ENCODE data around the gene PFAS. TPM values are rescaled to one million over a fixed set of nuclear protein-coding genes. Genes with fewer than 3 reads are reported as not detected.

Gene PFAS
- total and polyA plus RNA-seq, 10 of the 15 experiments (the other 5 are each of a cell fraction or from before 2014, with no cell fraction given): 13.9 to 122 (median 47.2) TPM

DNA sequence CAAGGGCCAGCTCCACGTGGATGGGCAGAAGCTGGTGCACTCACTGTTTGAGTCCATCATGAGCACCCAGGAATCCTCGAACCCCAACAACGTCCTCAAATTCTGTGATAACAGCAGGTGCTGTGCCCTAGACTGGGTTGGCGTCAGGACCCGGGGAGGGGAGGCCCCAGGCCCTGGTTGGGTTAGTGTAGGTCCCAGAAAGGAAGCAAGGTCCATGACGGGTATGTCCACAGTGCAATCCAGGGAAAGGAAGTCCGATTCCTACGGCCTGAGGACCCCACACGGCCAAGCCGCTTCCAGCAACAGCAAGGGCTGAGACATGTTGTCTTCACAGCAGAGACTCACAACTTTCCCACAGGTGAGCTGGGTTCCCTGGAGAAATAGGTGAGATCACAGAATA lies 7.2 kb downstream of the PFAS start:
- intact Hi-C loops (cut with micrococcal nuclease; ENCODE audit: unreplicated experiment): no loop called here
- 90% methylated on average over 10 of the region's 10 CpGs for WGBS (ENCODE audit: insufficient coverage, insufficient replicate concordance, low lambda C conversion rate, missing lambda C conversion rate)
- RAD21 ChIA-PET (ENCODE audit: unreplicated experiment): no interaction called here

More for the DNA sequence above, 7.2 kb downstream of the PFAS start:
- no peak overlapping the region for H3K4me2 ChIP-seq (ENCODE audit: control insufficient read depth, insufficient read depth)
- ATAC-seq (no peak), FAIRE-seq (no peak), DNase-seq (ENCODE audit: low read depth, low spot score) (no peak)
- no peaks in the 10 kb centered on the region for H4K20me1 ChIP-seq (ENCODE audit: control insufficient read depth, insufficient read depth)
- SMC1A ChIA-PET (ENCODE audit: uncharacterized antibody, unreplicated experiment): no interaction called here
- H3K4me1 ChIP-seq (ENCODE audit: control insufficient read depth, insufficient read depth, low read length): no peaks in the 10 kb centered on the region
- no peak overlapping the region for H3K27ac ChIP-seq (ENCODE audit: control insufficient read depth, insufficient read depth)
- TSS peak; percentile 56 for BruUV-seq (replicated peaks)
- H3K79me2 ChIP-seq (ENCODE audit: control insufficient read depth, insufficient read depth, low read length): peaks cover 9% of the 10 kb centered on the region
- CTCF ChIA-PET: interaction anchor here (0.6 to 1.3 kb wide), 2 partner anchors 39 to 45 kb away, joined by 3 to 4 read pairs; partner anchors contain the start of gene SLC25A35
- TF ChIP-seq SUZ12 (IDR thresholded peaks at IDR 0.05; ENCODE audit: unreplicated experiment) (no peak), ASH2L (IDR thresholded peaks at IDR 0.05; ENCODE audit: borderline replicate concordance, low read depth) (no peak), STAT3 (IDR thresholded peaks at IDR 0.05; ENCODE audit: low read depth, low read length) (no peak), NBN (IDR thresholded peaks at IDR 0.05) (no peak), BHLHE40 (IDR thresholded peaks at IDR 0.05; ENCODE audit: borderline replicate concordance in 1 of 2, low read depth in 2 of 2, low read length in 1 of 2) (no peak), GABPA (IDR thresholded peaks at IDR 0.05; ENCODE audit: low read depth) (no peak), MEF2B (IDR thresholded peaks at IDR 0.05; ENCODE audit: partially characterized antibody, poor library complexity, severe bottlenecking) (no peak), STAT1 (conservative IDR thresholded peaks at IDR 0.05) (no peak), BRCA1 (IDR thresholded peaks at IDR 0.05; ENCODE audit: low read depth, low read length) (no peak), SUPT20H (IDR thresholded peaks at IDR 0.05; ENCODE audit: borderline replicate concordance, control insufficient read depth, low read depth, low read length) (no peak), JUND (IDR thresholded peaks at IDR 0.05; ENCODE audit: low read depth, low read length) (no peak), ESRRA (IDR thresholded peaks at IDR 0.05; ENCODE audit: low read length) (no peak), POLR2AphosphoS5 (IDR thresholded peaks at IDR 0.05; ENCODE audit: low read length) (no peak), ZNF207 (IDR thresholded peaks at IDR 0.05; ENCODE audit: borderline replicate concordance) (no peak), YBX1 (IDR thresholded peaks at IDR 0.05) (no peak), RAD21 (IDR thresholded peaks at IDR 0.05; ENCODE audit: insufficient read depth, low read depth, low read length) (no peak), ZZZ3 (IDR thresholded peaks at IDR 0.05; ENCODE audit: control insufficient read depth, insufficient read length, low read depth) (no peak), MYC (IDR thresholded peaks at IDR 0.05; ENCODE audit: insufficient read depth, insufficient read length, insufficient replicate concordance, low read length, severe bottlenecking) (no peak)
- TF ChIP-seq, protein P1, sequence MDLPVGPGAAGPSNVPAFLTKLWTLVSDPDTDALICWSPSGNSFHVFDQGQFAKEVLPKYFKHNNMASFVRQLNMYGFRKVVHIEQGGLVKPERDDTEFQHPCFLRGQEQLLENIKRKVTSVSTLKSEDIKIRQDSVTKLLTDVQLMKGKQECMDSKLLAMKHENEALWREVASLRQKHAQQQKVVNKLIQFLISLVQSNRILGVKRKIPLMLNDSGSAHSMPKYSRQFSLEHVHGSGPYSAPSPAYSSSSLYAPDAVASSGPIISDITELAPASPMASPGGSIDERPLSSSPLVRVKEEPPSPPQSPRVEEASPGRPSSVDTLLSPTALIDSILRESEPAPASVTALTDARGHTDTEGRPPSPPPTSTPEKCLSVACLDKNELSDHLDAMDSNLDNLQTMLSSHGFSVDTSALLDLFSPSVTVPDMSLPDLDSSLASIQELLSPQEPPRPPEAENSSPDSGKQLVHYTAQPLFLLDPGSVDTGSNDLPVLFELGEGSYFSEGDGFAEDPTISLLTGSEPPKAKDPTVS (IDR thresholded peaks at IDR 0.05; ENCODE audit: low read depth, low read length): no peak
- peaks cover 19 to 23% of the 10 kb centered on the region in 2 experiments for H3K36me3 ChIP-seq (ENCODE audit: control insufficient read depth in 2 of 2, insufficient read depth in 2 of 2, low read length in 1 of 2)
- H3K27me3 ChIP-seq (replicated peaks in 1 of 2; ENCODE audit: control insufficient read depth in 2 of 2, insufficient read depth in 2 of 2, low read length in 1 of 2): no peaks in the 10 kb centered on the region
- no peak overlapping the region for H2AFZ ChIP-seq (ENCODE audit: control insufficient read depth, low read depth, low read length)
- in situ Hi-C loops (cut with MboI): no loop called here
- POLR2A ChIA-PET: no interaction called here
- H3K9me3 ChIP-seq (replicated peaks; ENCODE audit: control insufficient read depth, insufficient read depth, low read length): no peaks in the 10 kb centered on the region
- H3K9ac ChIP-seq (ENCODE audit: control insufficient read depth, insufficient read depth, low read length): no peak overlapping the region
- H3K4me3 ChIP-seq: no peak overlapping the region

Data from GM12878 (cell line).